ENCODE results near the gene HOXB7. TPM values are rescaled to one million over a fixed set of nuclear protein-coding genes. Genes with fewer than 3 reads are reported as not detected.

Gene HOXB7
- total RNA-seq, 2 donors from 2014 or later, result 0.82 TPM; not detected in 1

DNA sequence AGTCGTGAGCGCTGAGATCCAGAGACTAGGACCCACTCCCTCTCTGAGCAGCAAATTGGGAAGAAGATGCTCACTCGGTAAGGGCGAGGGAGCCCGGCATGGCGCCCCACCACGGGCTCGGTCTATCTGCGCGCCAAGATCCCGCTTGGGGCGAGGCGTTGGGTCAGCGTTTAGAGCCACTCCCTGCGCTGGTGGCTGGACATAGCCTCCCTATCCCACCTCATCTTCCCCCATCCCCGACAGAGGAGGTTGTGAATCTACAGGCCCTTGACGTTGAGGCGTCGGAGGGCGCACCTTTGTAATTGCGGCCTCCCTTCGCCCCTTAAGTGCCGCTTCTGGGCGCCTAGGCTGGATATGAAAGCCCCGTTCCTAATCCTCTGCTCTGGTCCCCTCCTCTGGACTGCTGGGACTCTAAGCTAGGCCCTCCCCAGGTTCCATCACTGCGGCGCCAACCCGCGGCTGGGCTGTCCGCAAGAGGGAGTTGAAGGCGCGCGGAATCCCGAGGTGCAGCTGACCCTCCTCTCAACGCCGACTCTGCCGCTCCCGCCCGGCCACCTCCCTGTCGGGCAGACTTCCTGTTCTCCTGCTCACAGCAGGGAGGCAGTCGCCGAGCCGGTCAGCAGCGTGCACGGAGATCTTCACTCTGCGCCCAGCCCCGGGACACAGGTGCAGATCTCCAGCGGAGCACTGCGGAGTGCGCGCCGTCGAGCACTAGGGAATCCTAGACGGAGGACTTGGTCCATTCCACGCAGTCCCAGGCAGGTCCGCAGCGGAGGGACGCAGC is 31.4 kb upstream of the HOXB7 start:
- Mint-ChIP-seq H3K27ac (peak overlapping the region; percentile 83), H3K27me3 (peaks cover 91% of the 10 kb centered on the region), H3K36me3 (ENCODE audit: low read depth) (peaks cover 9% of the 10 kb centered on the region), H3K4me3 (peak overlapping the region; percentile 67), H3K4me1 (peaks cover 21% of the 10 kb centered on the region)
- DNase-seq (no peak), ATAC-seq (no peak)
- H3K9me3 ChIP-seq (ENCODE audit: control insufficient read depth, low read length, poor library complexity, severe bottlenecking), result no peaks in the 10 kb centered on the region

GRCh38 chr17:48641541-48642058 is 30.8 kb upstream of the HOXB7 start:
- Mint-ChIP-seq H3K27ac (peak overlapping the region; percentile 83), H3K36me3 (ENCODE audit: low read depth) (peaks cover 6% of the 10 kb centered on the region), H3K4me3 (peak overlapping the region; percentile 47), H3K27me3 (peaks cover 97% of the 10 kb centered on the region), H3K4me1 (peaks cover 19% of the 10 kb centered on the region)
- ATAC-seq (no peak), DNase-seq (no peak)
- H3K9me3 ChIP-seq (ENCODE audit: control insufficient read depth, low read length, poor library complexity, severe bottlenecking), result no peaks in the 10 kb centered on the region

DNA sequence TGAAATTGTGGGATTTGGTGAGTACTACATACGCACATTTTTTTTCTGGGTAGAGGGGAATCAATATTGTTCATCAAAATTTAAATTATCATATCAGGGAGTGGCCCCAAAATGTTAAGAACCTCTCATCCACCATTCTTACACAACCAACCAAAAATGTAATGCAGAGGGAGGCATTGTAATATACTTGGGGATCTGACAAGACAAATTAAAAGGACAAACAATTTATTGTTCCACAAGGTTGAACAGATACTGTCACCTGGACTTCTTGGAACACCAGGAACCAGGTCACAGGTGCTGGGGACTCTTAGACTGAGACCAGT is 30.0 kb upstream of the HOXB7 start:
- H3K27ac Mint-ChIP-seq, result no peak overlapping the region
- ATAC-seq (no peak), DNase-seq (no peak)
- H3K27me3 Mint-ChIP-seq, result peaks cover 99% of the 10 kb centered on the region
- no peaks in the 10 kb centered on the region for H3K9me3 ChIP-seq (ENCODE audit: control insufficient read depth, low read length, poor library complexity, severe bottlenecking)
- peaks cover 6% of the 10 kb centered on the region for H3K36me3 Mint-ChIP-seq (ENCODE audit: low read depth)
- H3K4me3 Mint-ChIP-seq, result no peak overlapping the region
- peaks cover 19% of the 10 kb centered on the region for H3K4me1 Mint-ChIP-seq

DNA sequence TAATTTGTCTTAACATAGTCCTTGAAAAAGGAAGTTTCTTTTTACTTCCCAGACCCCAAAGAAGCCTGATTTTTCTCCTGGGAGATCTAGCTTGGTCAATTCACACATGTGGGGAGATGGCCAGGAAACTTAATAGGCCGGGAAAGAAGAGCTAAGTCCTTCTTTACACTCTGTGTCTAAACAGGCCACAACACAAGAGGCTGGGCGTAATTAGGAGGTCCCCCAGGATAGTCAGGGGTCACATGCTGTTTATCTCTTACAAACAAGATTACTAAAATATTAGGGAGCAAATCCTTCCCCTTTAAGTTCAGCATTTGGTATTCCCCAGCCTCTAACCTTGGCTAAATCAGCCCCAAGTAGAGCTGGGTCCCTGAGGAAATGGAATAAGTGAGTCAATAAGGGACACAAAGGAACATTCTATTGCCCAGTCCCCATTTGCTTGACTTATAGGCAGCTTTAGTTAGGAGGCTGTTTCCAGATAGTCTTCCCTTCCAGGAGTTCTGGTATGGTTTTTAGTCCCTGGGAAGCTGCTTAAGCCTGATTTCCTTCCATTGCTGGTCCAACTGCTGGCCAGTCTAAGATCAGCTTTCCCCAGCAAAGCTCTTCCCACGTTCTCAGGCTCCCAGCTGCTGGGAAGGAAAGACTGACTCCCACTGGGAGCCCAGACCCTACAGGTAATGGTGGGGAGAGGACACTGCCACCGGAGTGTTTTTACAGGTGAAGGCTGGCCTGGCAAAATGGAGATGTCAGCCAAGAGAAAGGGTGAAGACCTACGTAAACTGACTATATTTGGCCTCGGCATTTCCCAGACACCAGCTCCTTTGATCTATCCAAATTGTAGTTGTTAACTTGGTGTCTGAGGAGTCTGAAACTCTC is 29.4 kb upstream of the HOXB7 start:
- peaks cover 17% of the 10 kb centered on the region for H3K4me1 Mint-ChIP-seq
- H3K36me3 Mint-ChIP-seq (ENCODE audit: low read depth), result peaks cover 6% of the 10 kb centered on the region
- no peak overlapping the region for H3K27ac Mint-ChIP-seq
- no peak for ATAC-seq
- DNase-seq, result no peak
- no peak overlapping the region for H3K4me3 Mint-ChIP-seq
- H3K9me3 ChIP-seq (ENCODE audit: control insufficient read depth, low read length, poor library complexity, severe bottlenecking), result no peaks in the 10 kb centered on the region
- H3K27me3 Mint-ChIP-seq, result peaks cover 99% of the 10 kb centered on the region

GRCh38 chr17:48639136-48639535 is 28.3 kb upstream of the HOXB7 start:
- ATAC-seq (no peak), DNase-seq (no peak)
- Mint-ChIP-seq H3K4me3 (no peak overlapping the region), H3K36me3 (ENCODE audit: low read depth) (peaks cover 2% of the 10 kb centered on the region), H3K27ac (no peak overlapping the region), H3K27me3 (peaks cover 99% of the 10 kb centered on the region), H3K4me1 (peaks cover 14% of the 10 kb centered on the region)
- no peaks in the 10 kb centered on the region for H3K9me3 ChIP-seq (ENCODE audit: control insufficient read depth, low read length, poor library complexity, severe bottlenecking)

- no peak for DNase-seq
- peaks cover 2% of the 10 kb centered on the region for H3K36me3 Mint-ChIP-seq (ENCODE audit: low read depth)
- peaks cover 17% of the 10 kb centered on the region for H3K4me1 Mint-ChIP-seq
- ATAC-seq, result no peak
- no peak overlapping the region for H3K4me3 Mint-ChIP-seq
- H3K27ac Mint-ChIP-seq, result no peak overlapping the region
- peaks cover 95% of the 10 kb centered on the region for H3K27me3 Mint-ChIP-seq
- H3K9me3 ChIP-seq (ENCODE audit: control insufficient read depth, low read length, poor library complexity, severe bottlenecking), result no peaks in the 10 kb centered on the region
These were observed 26.8 kb upstream of the HOXB7 start for GRCh38 chr17:48637323-48638260.

- H3K36me3 Mint-ChIP-seq (ENCODE audit: low read depth), result no peaks in the 10 kb centered on the region
- ATAC-seq (peak; percentile 84), DNase-seq (peak; percentile 49 to 60 (median 53))
- no peak overlapping the region for H3K27ac Mint-ChIP-seq
- H3K9me3 ChIP-seq (ENCODE audit: control insufficient read depth, low read length, poor library complexity, severe bottlenecking), result no peaks in the 10 kb centered on the region
- peaks cover 93% of the 10 kb centered on the region for H3K27me3 Mint-ChIP-seq
- peaks cover 10% of the 10 kb centered on the region for H3K4me1 Mint-ChIP-seq
- H3K4me3 Mint-ChIP-seq, result no peak overlapping the region
These were observed 25.6 kb upstream of the HOXB7 start for GRCh38 chr17:48636177-48637018.

- Mint-ChIP-seq H3K27ac (peak overlapping the region; percentile 11), H3K36me3 (ENCODE audit: low read depth) (peaks cover 2% of the 10 kb centered on the region)
These were observed 23.8 kb upstream of the HOXB7 start for GRCh38 chr17:48634493-48635208.

GRCh38 chr17:48633266-48633677 is 22.5 kb upstream of the HOXB7 start:
- H3K4me1 Mint-ChIP-seq, result peaks cover 7% of the 10 kb centered on the region
- H3K27me3 Mint-ChIP-seq, result peaks cover 94% of the 10 kb centered on the region
- no peak overlapping the region for H3K4me3 Mint-ChIP-seq
- peak in 1 of 3 donors; percentile 3 for DNase-seq
- no peak overlapping the region for H3K27ac Mint-ChIP-seq
- peaks cover 2% of the 10 kb centered on the region for H3K36me3 Mint-ChIP-seq (ENCODE audit: low read depth)
- ATAC-seq, result no peak
- no peaks in the 10 kb centered on the region for H3K9me3 ChIP-seq (ENCODE audit: control insufficient read depth, low read length, poor library complexity, severe bottlenecking)

More at GRCh38 chr17:48634493-48635208, 23.8 kb upstream of the HOXB7 start:
- ATAC-seq (no peak), DNase-seq (no peak)
- Mint-ChIP-seq H3K4me1 (peaks cover 8% of the 10 kb centered on the region), H3K27me3 (peaks cover 94% of the 10 kb centered on the region), H3K4me3 (peak overlapping the region; percentile 78)
- H3K9me3 ChIP-seq (ENCODE audit: control insufficient read depth, low read length, poor library complexity, severe bottlenecking), result no peaks in the 10 kb centered on the region

DNA sequence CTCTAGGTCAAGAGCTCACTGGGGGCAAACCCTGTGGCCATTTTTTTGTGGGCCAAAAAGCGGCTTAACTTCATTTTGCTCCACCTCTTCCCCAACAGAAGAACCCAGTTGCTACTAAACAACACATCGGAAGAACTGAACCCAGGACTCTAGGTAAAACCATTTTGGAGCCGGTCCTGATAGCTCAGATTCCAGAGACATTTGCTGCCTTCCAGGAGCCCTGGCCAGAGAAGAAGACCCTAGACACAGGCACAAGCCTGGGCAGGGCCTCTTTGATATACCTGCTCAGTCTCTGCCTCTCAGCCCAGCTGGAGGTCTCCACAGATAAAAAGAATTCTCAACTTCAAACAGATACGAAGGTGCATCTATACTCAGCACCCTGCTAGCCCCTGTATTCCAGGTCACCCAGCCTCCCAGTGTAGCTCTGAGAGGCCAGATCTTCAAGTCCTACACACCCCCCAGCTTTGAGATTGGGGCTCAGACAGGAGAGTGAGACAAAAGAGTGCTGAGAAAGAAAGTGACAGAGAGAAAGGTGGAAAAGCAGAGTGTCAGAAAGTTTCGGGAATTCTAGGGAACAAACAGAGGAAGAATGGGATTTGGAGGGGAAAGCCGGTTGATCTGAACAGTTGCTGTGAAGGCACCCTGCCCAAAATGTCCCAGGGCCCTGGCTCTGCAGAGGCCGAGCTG is 21.9 kb upstream of the HOXB7 start:
- H3K9me3 ChIP-seq (ENCODE audit: control insufficient read depth, low read length, poor library complexity, severe bottlenecking), result no peaks in the 10 kb centered on the region
- Mint-ChIP-seq H3K4me1 (peaks cover 6% of the 10 kb centered on the region), H3K36me3 (ENCODE audit: low read depth) (peaks cover 2% of the 10 kb centered on the region), H3K27ac (no peak overlapping the region), H3K4me3 (no peak overlapping the region), H3K27me3 (peaks cover 94% of the 10 kb centered on the region)
- ATAC-seq, result no peak
- peak in 1 of 3 donors; percentile 2 for DNase-seq
